SKM-1 (cell line): ENCODE data around the gene ANKRD24.
"Not testable (repeated sequence)": the region's sequence is repeated elsewhere in the genome, so short reads cannot be mapped to it uniquely, and the experiment has no call there.

Source experiments
- DNase-seq: peaks from one replicate; lab custom pipeline; 2025; ENCODE audit not compliant: unreplicated experiment; lab: John Stamatoyannopoulos, UW

The ANKRD24 gene

DNA sequence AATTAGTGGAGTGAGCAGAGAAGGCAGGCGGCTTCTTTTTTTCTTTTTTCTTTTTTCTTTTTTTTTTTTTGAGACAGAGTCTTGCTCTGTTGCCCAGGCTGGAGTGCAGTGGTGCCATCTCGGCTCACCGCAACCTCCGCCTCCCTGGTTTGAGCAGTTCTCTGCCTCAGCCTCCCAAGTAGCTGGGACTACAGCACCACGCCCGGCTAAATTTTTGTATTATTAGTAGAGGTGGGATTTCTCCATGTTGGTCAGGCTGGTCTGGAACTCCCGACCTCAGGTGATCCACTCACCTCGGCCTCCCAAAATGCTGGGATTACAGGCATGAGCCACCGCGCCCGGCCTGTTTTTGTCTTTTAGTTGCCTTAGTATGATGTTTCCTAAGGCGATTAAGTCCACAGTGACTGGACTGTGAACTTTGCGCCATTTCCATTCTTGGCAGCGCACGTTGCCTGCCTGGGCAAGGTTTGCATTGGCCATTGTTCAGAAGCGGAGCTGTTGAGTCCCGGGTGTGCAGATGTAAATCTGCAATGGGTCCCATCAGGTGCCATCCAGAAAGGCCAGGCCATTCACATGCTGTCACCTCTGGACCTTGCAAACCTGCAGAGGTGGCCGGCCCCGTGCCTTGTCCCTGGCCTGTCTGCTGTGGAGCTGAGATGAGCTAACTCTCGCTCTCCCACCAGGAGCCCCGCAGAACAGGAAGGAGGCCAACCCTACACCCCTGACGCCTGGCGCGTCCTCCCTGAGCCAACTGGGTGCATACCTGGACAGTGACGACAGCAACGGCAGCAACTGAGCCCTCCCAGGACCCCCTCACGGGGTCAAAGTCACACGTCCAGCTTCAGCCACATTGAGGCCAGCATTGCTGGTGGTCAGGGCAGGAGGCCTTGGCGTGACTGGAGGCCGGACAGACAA lies 85.7 kb downstream of the ANKRD24 start:
- no peak for DNase-seq

DNA sequence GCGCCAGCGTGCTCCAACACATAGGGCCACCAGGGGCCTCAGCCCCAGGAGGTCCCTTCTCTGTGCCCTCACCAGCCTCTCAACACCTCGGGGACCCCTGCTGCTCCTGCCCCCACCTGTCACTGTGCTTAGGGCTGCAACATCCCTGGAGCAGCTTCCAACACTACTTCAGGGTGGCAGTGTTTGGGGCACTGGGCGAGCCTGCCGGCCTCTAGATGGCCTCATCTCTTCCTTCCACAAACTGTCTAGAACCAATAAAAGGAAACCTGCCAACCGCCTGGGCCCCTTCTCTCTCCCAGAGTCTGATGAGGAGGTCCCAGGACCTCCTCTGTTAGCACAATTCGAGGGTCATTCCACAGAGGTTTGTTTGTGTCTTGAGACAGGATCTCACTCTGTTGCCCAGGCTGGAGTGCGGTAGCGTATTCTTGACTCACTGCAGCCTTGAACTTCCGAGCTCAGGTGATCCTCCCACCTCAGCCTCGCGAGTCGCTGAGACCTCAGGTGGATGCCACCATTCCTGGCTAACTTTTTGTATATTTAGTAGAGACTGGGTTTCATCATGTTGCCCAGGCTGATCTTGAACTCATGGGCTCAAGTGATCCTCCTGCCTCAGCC lies 86.4 kb downstream of the ANKRD24 start:
- DNase-seq: no peak

DNA sequence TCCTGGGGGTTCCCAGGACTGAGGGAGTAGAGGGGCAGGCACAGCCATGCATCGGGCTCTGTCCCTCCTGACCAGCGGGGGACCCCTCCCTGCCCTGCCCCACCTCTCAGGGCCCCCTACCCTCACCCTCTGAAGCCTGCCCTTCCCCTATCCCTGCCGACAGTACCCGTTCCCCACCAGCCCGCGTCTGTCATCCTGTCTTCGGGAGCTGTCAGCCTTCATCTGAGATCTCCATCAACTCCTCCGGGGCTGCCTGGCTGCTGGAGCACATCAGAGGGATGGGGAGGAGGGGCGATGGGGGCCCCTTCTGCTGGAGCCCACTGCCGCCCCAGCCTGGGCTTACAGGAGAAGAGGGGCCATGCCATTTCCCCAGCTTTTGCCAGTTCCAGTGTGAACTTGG lies 90.4 kb downstream of the ANKRD24 start:
- DNase-seq: no peak

DNA sequence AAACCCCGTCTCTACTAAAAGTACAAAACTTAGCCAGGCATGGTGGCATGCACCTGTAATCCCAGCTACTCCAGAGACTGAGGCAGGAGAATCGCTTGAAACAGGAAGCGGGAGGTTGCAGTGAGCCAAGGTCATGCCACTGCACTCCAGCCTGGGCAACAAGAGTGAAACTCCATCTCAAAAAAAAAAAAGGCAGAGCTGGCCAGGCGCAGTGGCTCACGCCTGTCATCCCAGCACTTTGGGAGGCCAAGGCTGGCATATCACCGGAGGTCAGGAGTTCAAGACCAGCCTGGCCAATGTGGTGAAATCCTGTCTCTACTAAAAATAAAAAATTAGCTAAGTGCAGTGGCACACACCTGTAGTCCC lies 91.8 kb downstream of the ANKRD24 start:
- DNase-seq: not testable (repeated sequence)
